HG03175 (cell line): ENCODE data around the gene ZNF263.

Experiments used
- ATAC-seq: cut with Tn5 transposase; IDR thresholded peaks from one replicate; pipeline ENCODE4 v1.9.1; 2021; ENCODE audit warnings: mild to moderate bottlenecking, moderate library complexity; ENCODE audit not compliant: unreplicated experiment

ZNF263 gene

DNA sequence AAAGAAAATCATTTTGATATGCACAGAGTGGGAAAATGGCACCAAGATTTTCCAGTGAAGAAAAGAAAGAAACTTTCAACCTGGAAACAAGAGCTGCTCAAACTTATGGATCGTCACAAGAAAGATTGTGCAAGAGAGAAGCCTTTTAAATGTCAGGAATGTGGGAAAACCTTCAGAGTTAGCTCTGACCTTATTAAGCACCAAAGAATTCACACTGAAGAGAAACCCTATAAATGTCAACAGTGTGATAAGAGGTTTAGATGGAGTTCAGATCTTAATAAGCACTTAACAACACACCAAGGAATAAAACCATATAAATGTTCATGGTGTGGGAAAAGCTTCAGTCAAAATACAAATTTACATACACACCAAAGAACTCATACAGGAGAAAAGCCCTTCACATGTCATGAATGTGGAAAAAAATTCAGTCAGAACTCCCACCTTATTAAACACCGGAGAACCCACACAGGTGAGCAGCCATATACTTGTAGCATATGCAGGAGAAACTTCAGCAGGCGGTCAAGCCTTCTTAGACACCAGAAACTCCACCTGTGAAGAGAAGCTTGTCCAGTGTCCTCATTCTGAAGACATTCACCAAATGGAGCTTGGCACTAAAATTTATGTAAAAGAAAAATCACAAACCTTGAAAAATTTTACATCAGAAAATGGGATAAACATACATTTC lies 34.2 kb downstream of the ZNF263 start:
- ATAC-seq: no peak

DNA sequence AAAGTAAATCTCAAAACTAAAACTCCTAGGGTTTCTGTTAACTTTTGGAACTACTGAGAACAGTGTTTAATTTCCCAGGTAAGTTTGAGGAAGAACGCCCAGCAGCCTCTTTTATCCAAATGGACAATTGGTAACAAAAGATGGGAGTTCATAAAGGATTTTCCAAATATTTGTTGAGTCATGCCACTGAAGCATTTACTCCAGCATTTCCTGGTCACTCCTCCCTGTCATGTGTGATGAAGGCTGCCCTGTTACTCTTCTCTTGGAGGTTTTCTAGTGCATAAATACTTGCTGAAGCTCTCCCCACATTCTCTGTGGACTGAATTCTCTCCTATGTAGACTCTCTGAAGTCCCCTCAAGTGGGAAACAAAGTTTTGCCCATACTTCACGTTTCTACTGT lies 38.5 kb downstream of the ZNF263 start:
- ATAC-seq: no peak

- ATAC-seq: no peak
Measured at GRCh38 chr16:3327514-3327913, 44.2 kb downstream of the ZNF263 start.

- ATAC-seq: no peak
Measured at GRCh38 chr16:3328104-3328503, 44.8 kb downstream of the ZNF263 start.

- ATAC-seq: no peak
Measured at GRCh38 chr16:3328643-3329042, 45.4 kb downstream of the ZNF263 start.
